GM12878 (cell line): Measurements from ENCODE around the gene EXOSC10. TPM values are rescaled to one million over a fixed set of nuclear protein-coding genes. Genes with fewer than 3 reads are reported as not detected.

Source experiments
- ATAC-seq: fragments of 200-7000 bp; cut with Tn5 transposase; 3 replicates; pipeline ENCODE4 v1.9.1; 2020; ENCODE audit warnings: mild to moderate bottlenecking, moderate library complexity
- BruUV-seq: library from RNA; stranded (reverse); fragments of 400-500 nt; replicated peaks from 2 replicates; lab custom pipeline; 2021; lab: Mats Ljungman, UMichigan
- CTCF ChIA-PET: fragments of 300-600 bp; sonication (Branson Sonifier 250); formaldehyde crosslinking; extraction: SDS; loops from one replicate; lab custom pipeline; 2021; ENCODE audit warnings: inconsistent platforms; lab: Yijun Ruan, JAX
- POLR2A ChIA-PET: fragments of 350-600 bp; formaldehyde crosslinking; extraction: SDS; loops from one replicate; lab custom pipeline; 2021; ENCODE audit warnings: inconsistent platforms; lab: Charles Lee
- RAD21 ChIA-PET: fragments of 300-600 bp; sonication (Branson Sonifier 250); formaldehyde crosslinking; loops from one replicate; lab custom pipeline; 2023; ENCODE audit warnings: antibody characterized with exemption; ENCODE audit not compliant: unreplicated experiment; lab: Charles Lee
- SMC1A ChIA-PET: fragments of 300-600 bp; sonication (Branson Sonifier 250); formaldehyde crosslinking; loops from one replicate; lab custom pipeline; 2023; ENCODE audit not compliant: unreplicated experiment, uncharacterized antibody; lab: Charles Lee
- DNase-seq: peaks from one replicate; pipeline ENCODE4 v3.0.0-alpha.2; 2011; ENCODE audit warnings: low read depth, low spot score
- FAIRE-seq: peaks from 3 replicates; lab custom pipeline; 2011; peaks lifted over from hg19 to GRCh38; lab: Jason Lieb, UNC
- H2AFZ ChIP-seq: 2 replicates; pipeline ENCODE4 v1.6.0; 2011; ENCODE audit warnings: low read depth, low read length, control low read depth; ENCODE audit not compliant: control insufficient read depth
- H3K27ac ChIP-seq: 2 replicates; pipeline ENCODE4 v1.5.1; 2011; ENCODE audit warnings: control low read depth; ENCODE audit not compliant: control insufficient read depth, insufficient read depth
- H3K27me3 ChIP-seq, 2 experiments: replicated peaks in 1 of 2; 2 replicates each; pipeline versions ENCODE4 v1.6.0 to v1.6.1; 2011; ENCODE audit warnings: low read length in 1 of 2; ENCODE audit not compliant: control insufficient read depth in 2 of 2, insufficient read depth in 2 of 2
- H3K36me3 ChIP-seq, 2 experiments: 2 replicates each; pipeline ENCODE4 v1.5.1; 2011; ENCODE audit warnings: low read length in 1 of 2; ENCODE audit not compliant: control insufficient read depth in 2 of 2, insufficient read depth in 2 of 2
- H3K4me1 ChIP-seq: 2 replicates; pipeline ENCODE4 v1.6.1; 2011; ENCODE audit warnings: mild to moderate bottlenecking, low read length, moderate library complexity, mixed read lengths; ENCODE audit not compliant: control insufficient read depth, insufficient read depth
- H3K4me2 ChIP-seq: 2 replicates; pipeline ENCODE4 v1.6.0; 2011; ENCODE audit warnings: control low read depth; ENCODE audit not compliant: control insufficient read depth, insufficient read depth
- H3K4me3 ChIP-seq: fragments of 200-600 bp; sonication (generic); 2 replicates; pipeline ENCODE4 v1.5.1; 2016
- H3K79me2 ChIP-seq: 2 replicates; pipeline ENCODE4 v1.6.0; 2011; ENCODE audit warnings: low read length; ENCODE audit not compliant: control insufficient read depth, insufficient read depth
- H3K9ac ChIP-seq: 2 replicates; pipeline ENCODE4 v1.8.0; 2011; ENCODE audit warnings: low read length, control low read depth, mixed read lengths; ENCODE audit not compliant: control insufficient read depth, insufficient read depth
- H3K9me3 ChIP-seq: replicated peaks from 3 replicates; pipeline ENCODE4 v1.5.1; 2011; ENCODE audit warnings: mild to moderate bottlenecking, low read length; ENCODE audit not compliant: control insufficient read depth, insufficient read depth
- H4K20me1 ChIP-seq: 2 replicates; pipeline ENCODE4 v1.6.0; 2011; ENCODE audit not compliant: control insufficient read depth, insufficient read depth
- CEBPZ ChIP-seq: fragments of 150-350 bp; IDR thresholded peaks from 2 replicates; pipeline ENCODE4 v1.6.1; 2016; ENCODE audit warnings: low read depth, low read length
- CHD1 ChIP-seq: IDR thresholded peaks from 2 replicates; pipeline ENCODE4 v1.6.1; 2012; ENCODE audit warnings: low read depth, low read length, improper control_type of control experiment
- CHD2 ChIP-seq: IDR thresholded peaks from 2 replicates; pipeline ENCODE4 v1.6.1; 2011; ENCODE audit warnings: low read depth, low read length, improper control_type of control experiment, borderline replicate concordance
- EP300 ChIP-seq, 2 experiments: fragments of 150-350 bp in 1 of 2; IDR thresholded peaks; 2 replicates each; pipeline ENCODE4 v1.6.1; 2011 to 2012; ENCODE audit warnings: low read depth in 2 of 2, low read length in 2 of 2, borderline replicate concordance in 1 of 2, improper control_type of control experiment in 1 of 2, inconsistent platforms in 1 of 2; ENCODE audit not compliant: control insufficient read depth in 1 of 2
- HCFC1 ChIP-seq: fragments of 150-350 bp; IDR thresholded peaks from 2 replicates; pipeline ENCODE4 v1.6.1; 2014; ENCODE audit warnings: low read length
- HDGF ChIP-seq: fragments of 450-650 bp; IDR thresholded peaks from 2 replicates; pipeline ENCODE4 v1.6.1; 2016; ENCODE audit warnings: antibody characterized with exemption
- POLR2A ChIP-seq: IDR thresholded peaks from 2 replicates; pipeline ENCODE4 v1.6.1; 2011; ENCODE audit warnings: low read depth, mild to moderate bottlenecking, low read length
- RAD21 ChIP-seq: IDR thresholded peaks from 2 replicates; pipeline ENCODE4 v1.6.1; 2011; ENCODE audit warnings: mild to moderate bottlenecking, low read depth, low read length, moderate library complexity; ENCODE audit not compliant: insufficient read depth
- RAD51 ChIP-seq: fragments of 450-650 bp; IDR thresholded peaks from 2 replicates; pipeline ENCODE4 v1.6.1; 2016; ENCODE audit warnings: moderate library complexity, mild to moderate bottlenecking, inconsistent platforms
- TCF12 ChIP-seq: IDR thresholded peaks from 2 replicates; pipeline ENCODE4 v1.6.1; 2011; ENCODE audit warnings: low read depth, mild to moderate bottlenecking, low read length
- ZBTB40 ChIP-seq: fragments of 450-650 bp; IDR thresholded peaks from 2 replicates; pipeline ENCODE4 v1.6.1; 2016; ENCODE audit warnings: mild to moderate bottlenecking, moderate library complexity, borderline replicate concordance
- WGBS: methylation state at CpG from one replicate; pipeline ENCODE4 v1.1.6; 2016; ENCODE audit warnings: low lambda C conversion rate; ENCODE audit not compliant: insufficient replicate concordance, insufficient coverage; ENCODE audit errors: missing lambda C conversion rate; 5-methylcytosine and 5-hydroxymethylcytosine counted together
- in situ Hi-C: fragments of 300-500 bp; cut with MboI; formaldehyde crosslinking; loops from 9 replicates; pipeline ENCODE4 v1.14.3; 2018; ENCODE audit warnings: mixed read lengths
- intact Hi-C: fragments of 100-400 bp; cut with micrococcal nuclease; formaldehyde crosslinking; loops from one replicate; pipeline ENCODE4 v1.14.2; 2022; ENCODE audit not compliant: unreplicated experiment
- polyA plus RNA-seq, 11 experiments: library from polyadenylated mRNA; depleted of rRNA in 4 of 11; unstranded in 6 of 11; stranded (reverse) in 5 of 11; fragments of >200 nt; fragmentation: Nextera tagmentation in 4 of 11; fragmentation: Illumina TruSeq in 1 of 11; extraction: Ambion mirVana in 4 of 11; extraction: Trizol in 1 of 11; gene quantifications; 1 replicate in 1 of 11; 2 replicates in 10 of 11; pipeline versions ENCODE4 v1.2.1 to v1.2.3, GENCODE V29; 2011 to 2016; ENCODE audit warnings: inconsistent platforms in 2 of 11, missing spikeins in 2 of 11, low read depth in 1 of 11
- total RNA-seq, 4 experiments: library from RNA; depleted of rRNA in 3 of 4; stranded (reverse); fragments of >200 nt in 3 of 4; fragmentation: Illumina TruSeq in 1 of 4; extraction: Trizol in 1 of 4; gene quantifications; 2 replicates each; pipeline versions ENCODE4 v1.2.1 to v1.2.3, GENCODE V29; 2013 to 2021

The EXOSC10 gene
- total and polyA plus RNA-seq, 10 of the 15 experiments (the other 5 are each of a cell fraction or from before 2014, with no cell fraction given): 16.2 to 86.5 (median 66.4) TPM

- FAIRE-seq: no peak
- H3K27me3 ChIP-seq: no peaks in the 10 kb centered on the region
- H4K20me1 ChIP-seq: no peaks in the 10 kb centered on the region
- intact Hi-C loops (no loop called here), in situ Hi-C loops (no loop called here)
- H2AFZ ChIP-seq: no peak overlapping the region
- WGBS: 97% methylated on average over 2 of the region's 2 CpGs
- no peak overlapping the region for H3K4me3 ChIP-seq
- H3K79me2 ChIP-seq: no peaks in the 10 kb centered on the region
- H3K36me3 ChIP-seq: peaks cover 16 to 18% of the 10 kb centered on the region in 2 experiments
- H3K9ac ChIP-seq: no peak overlapping the region
- TF ChIP-seq TCF12 (no peak), HDGF (no peak), POLR2A (no peak)
- TF ChIP-seq, all 136 proteins: peak for 0
- no peak for DNase-seq
- no peak overlapping the region for H3K27ac ChIP-seq
- H3K4me2 ChIP-seq: no peak overlapping the region
- H3K9me3 ChIP-seq: no peaks in the 10 kb centered on the region
- SMC1A ChIA-PET: interaction anchor here (0.5 kb wide), 1 partner anchor 82 kb away, joined by 3 read pairs; no protein-coding TSS in a partner anchor
- H3K4me1 ChIP-seq: no peaks in the 10 kb centered on the region
- no TSS peak for BruUV-seq
- POLR2A ChIA-PET: no interaction called here
- RAD21 ChIA-PET: no interaction called here
- ATAC-seq: no peak
- CTCF ChIA-PET: no interaction called here
Measured at GRCh38 chr1:11116318-11116717, 16.6 kb upstream of the EXOSC10 start.

- Histone ChIP-seq H3K27me3 (no peaks in the 10 kb centered on the region), H3K9ac (no peak overlapping the region), H3K4me1 (no peaks in the 10 kb centered on the region), H2AFZ (no peak overlapping the region), H4K20me1 (no peaks in the 10 kb centered on the region), H3K4me3 (no peak overlapping the region), H3K36me3 (peaks cover 13 to 18% of the 10 kb centered on the region in 2 experiments), H3K27ac (no peak overlapping the region), H3K9me3 (no peaks in the 10 kb centered on the region), H3K4me2 (no peak overlapping the region), H3K79me2 (no peaks in the 10 kb centered on the region)
- in situ Hi-C loops: no loop called here
- no peak for DNase-seq
- CTCF ChIA-PET: no interaction called here
- POLR2A ChIA-PET: no interaction called here
- BruUV-seq: no TSS peak
- FAIRE-seq: no peak
- SMC1A ChIA-PET: no interaction called here
- WGBS: 94% methylated on average over 3 of the region's 3 CpGs
- ATAC-seq: no peak
- intact Hi-C loops: no loop called here
- RAD21 ChIA-PET: interaction anchor here (0.5 kb wide), 1 partner anchor 81 kb away, joined by 3 read pairs; no protein-coding TSS in a partner anchor
- TF ChIP-seq CHD2 (no peak), RAD21 (no peak), CHD1 (no peak), EP300 (IDR thresholded peaks at IDR 0.05; ENCODE audit: borderline replicate concordance in 1 of 2, control insufficient read depth in 1 of 2, low read depth in 2 of 2, low read length in 2 of 2) (no peak), CEBPZ (no peak), RAD51 (no peak), HCFC1 (no peak), ZBTB40 (no peak)
Measured at GRCh38 chr1:11114966-11115365, 15.3 kb upstream of the EXOSC10 start.
